Caco-2 (cell line): ENCODE results near the gene CCDC70. TPM values are rescaled to one million over a fixed set of nuclear protein-coding genes. Genes with fewer than 3 reads are reported as not detected.

Source experiments
- BruUV-seq: library from RNA; stranded (reverse); fragments of 400-500 nt; replicated peaks from 2 replicates; lab custom pipeline; 2021; lab: Mats Ljungman, UMichigan
- CTCF ChIA-PET: fragments of 300-600 bp; sonication (Branson Sonifier 250); formaldehyde crosslinking; loops from one replicate; lab custom pipeline; 2022; ENCODE audit warnings: antibody characterized with exemption; lab: Charles Lee
- POLR2A ChIA-PET: fragments of 300-600 bp; sonication (Branson Sonifier 250); formaldehyde crosslinking; loops from one replicate; lab custom pipeline; 2022; ENCODE audit warnings: antibody characterized with exemption; lab: Charles Lee
- DNase-seq, 2 experiments: peaks; one replicate each; pipeline versions ENCODE4 v3.0.0 to v3.0.0-alpha.2; 2020 to 2022
- H3K27me3 ChIP-seq: replicated peaks from 2 replicates; pipeline ENCODE4 v1.6.0; 2011; ENCODE audit warnings: low read length; ENCODE audit not compliant: control insufficient read depth, insufficient read depth
- H3K36me3 ChIP-seq: 2 replicates; pipeline ENCODE4 v1.5.1; 2011; ENCODE audit warnings: low read length; ENCODE audit not compliant: control insufficient read depth, insufficient read depth
- H3K4me1 ChIP-seq: fragments of 250-450 bp; sonication (Bioruptor Pico); 2 replicates; pipeline ENCODE4 v1.5.1; 2020; ENCODE audit warnings: mild to moderate bottlenecking
- H3K4me3 ChIP-seq: 2 replicates; pipeline ENCODE4 v1.5.1; 2011; ENCODE audit warnings: low read depth, mild to moderate bottlenecking, control low read depth, low read length
- H3K9me3 ChIP-seq: fragments of 250-450 bp; sonication (Bioruptor Pico); 2 replicates; pipeline ENCODE4 v1.5.1; 2020; ENCODE audit warnings: mild to moderate bottlenecking, moderate library complexity
- H3K27ac Mint-ChIP-seq: one replicate; pipeline ENCODE4 v1.8.0; 2022; ENCODE audit warnings: mixed read lengths; ENCODE audit not compliant: unreplicated experiment
- H3K27me3 Mint-ChIP-seq: one replicate; pipeline ENCODE4 v1.8.0; 2022; ENCODE audit warnings: mixed read lengths; ENCODE audit not compliant: insufficient read depth, unreplicated experiment
- H3K36me3 Mint-ChIP-seq: one replicate; pipeline ENCODE4 v1.8.0; 2022; ENCODE audit warnings: mild to moderate bottlenecking, mixed read lengths; ENCODE audit not compliant: insufficient read depth, unreplicated experiment
- H3K4me1 Mint-ChIP-seq: one replicate; pipeline ENCODE4 v1.8.0; 2022; ENCODE audit warnings: low read depth, mixed read lengths; ENCODE audit not compliant: unreplicated experiment
- H3K4me3 Mint-ChIP-seq: one replicate; pipeline ENCODE4 v1.8.0; 2022; ENCODE audit warnings: mild to moderate bottlenecking, moderate library complexity, mixed read lengths; ENCODE audit not compliant: unreplicated experiment
- H3K9me3 Mint-ChIP-seq: one replicate; pipeline ENCODE4 v1.8.0; 2022; ENCODE audit warnings: mixed read lengths; ENCODE audit not compliant: unreplicated experiment
- CTCF ChIP-seq, 2 experiments: fragments of 200-600 bp in 1 of 2; IDR thresholded peaks; 1 replicate in 1 of 2; 2 replicates in 1 of 2; pipeline versions ENCODE4 v1.5.1 to v1.8.0; 2011 to 2022; ENCODE audit warnings: antibody characterized with exemption in 1 of 2, control low read depth in 1 of 2, inconsistent platforms in 1 of 2, low read depth in 1 of 2, low read length in 1 of 2, mild to moderate bottlenecking in 1 of 2, moderate library complexity in 1 of 2; ENCODE audit not compliant: insufficient read depth in 1 of 2, severe bottlenecking in 1 of 2, unreplicated experiment in 1 of 2
- intact Hi-C: fragments of 100-400 bp; cut with micrococcal nuclease; formaldehyde crosslinking; loops from one replicate; pipeline ENCODE4 v1.10.0; 2022; ENCODE audit not compliant: unreplicated experiment
- total RNA-seq: library from RNA; stranded (reverse); gene quantifications from 2 replicates; pipeline ENCODE4 v1.2.3, GENCODE V29; 2022

CCDC70 gene
- total RNA-seq, 1 experiment from 2014 or later = not detected

- Histone ChIP-seq H3K4me3 (no peak overlapping the region), H3K4me1 (no peaks in the 10 kb centered on the region), H3K9me3 (no peaks in the 10 kb centered on the region), H3K27me3 (no peaks in the 10 kb centered on the region; the same call in 1 of the 2 replicates), H3K36me3 (no peaks in the 10 kb centered on the region)
- intact Hi-C loops = loop anchor here (1.0 to 5.0 kb wide), 6 partner anchors 17 to 385 kb away; no protein-coding TSS in a partner anchor
- no TSS peak for BruUV-seq
- Mint-ChIP-seq H3K27ac (no peak overlapping the region), H3K4me3 (no peak overlapping the region), H3K4me1 (peaks cover 14% of the 10 kb centered on the region), H3K36me3 (no peaks in the 10 kb centered on the region), H3K27me3 (peaks cover 21% of the 10 kb centered on the region), H3K9me3 (no peaks in the 10 kb centered on the region)
- DNase-seq = no peak
- TF ChIP-seq CTCF (IDR thresholded peaks at IDR 0.05; ENCODE audit: insufficient read depth in 1 of 2, low read depth in 1 of 2, low read length in 1 of 2, severe bottlenecking in 1 of 2, unreplicated experiment in 1 of 2) = no peak
- POLR2A ChIA-PET = interaction anchor here (0.7 kb wide), 1 partner anchor 363 kb away, joined by 3 read pairs; no protein-coding TSS in a partner anchor
- CTCF ChIA-PET = interaction anchor here (0.9 to 1.6 kb wide), 5 partner anchors 18 to 385 kb away, joined by 3 to 11 read pairs (median 3); partner anchors contain the start of gene NEK5
Observed at GRCh38 chr13:51815848-51816247, 45.9 kb upstream of the CCDC70 start.

DNA sequence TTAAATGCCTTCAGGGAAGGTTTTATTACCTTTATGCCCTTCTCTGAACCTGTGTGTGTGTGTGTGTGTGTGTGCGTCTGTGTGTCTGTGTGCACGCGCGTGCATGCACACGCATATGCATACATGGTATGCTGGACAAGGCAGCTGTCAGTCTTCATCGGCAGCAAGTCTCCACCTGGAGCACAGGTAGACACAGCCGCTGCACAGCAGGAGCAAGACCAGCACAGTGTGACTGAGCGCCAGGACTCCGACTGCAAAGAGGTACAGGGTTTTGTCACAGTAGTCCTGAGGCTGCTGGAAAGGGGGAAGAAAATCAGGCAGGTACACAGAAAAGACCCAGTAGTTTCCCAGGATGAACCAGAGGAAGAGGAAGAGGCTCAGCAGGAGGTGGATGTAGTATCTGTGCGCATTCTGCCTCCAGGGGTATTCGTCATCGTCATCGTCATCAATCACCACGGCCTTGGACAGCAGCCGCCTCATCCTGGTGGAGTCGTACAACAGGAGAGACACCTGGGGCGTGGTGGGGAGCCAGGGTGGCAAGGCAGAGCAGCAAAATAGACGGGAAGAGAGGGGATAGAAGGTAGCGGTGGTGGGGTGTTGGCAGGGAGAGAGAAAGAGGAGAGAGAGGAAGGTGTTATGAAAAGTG lies 45.0 kb upstream of the CCDC70 start:
- H3K4me1 ChIP-seq = no peaks in the 10 kb centered on the region
- TF ChIP-seq CTCF (IDR thresholded peaks at IDR 0.05; ENCODE audit: insufficient read depth in 1 of 2, low read depth in 1 of 2, low read length in 1 of 2, severe bottlenecking in 1 of 2, unreplicated experiment in 1 of 2) = no peak
- ChIA-PET POLR2A (interaction anchor here (0.7 kb wide), 1 partner anchor 364 kb away, joined by 3 read pairs; no protein-coding TSS in a partner anchor), CTCF (interaction anchor here (1.6 kb wide), 1 partner anchor 312 kb away, joined by 11 read pairs; the partner anchor contains the start of gene NEK5)
- H3K9me3 ChIP-seq = no peaks in the 10 kb centered on the region
- no peak for DNase-seq
- Mint-ChIP-seq H3K4me3 (no peak overlapping the region), H3K27me3 (peaks cover 24% of the 10 kb centered on the region), H3K27ac (no peak overlapping the region), H3K36me3 (no peaks in the 10 kb centered on the region), H3K9me3 (no peaks in the 10 kb centered on the region), H3K4me1 (peaks cover 14% of the 10 kb centered on the region)
- no peak overlapping the region for H3K4me3 ChIP-seq
- no peaks in the 10 kb centered on the region for H3K36me3 ChIP-seq
- BruUV-seq = no TSS peak
- no peaks in the 10 kb centered on the region; the same call in 1 of the 2 replicates for H3K27me3 ChIP-seq
- intact Hi-C loops = loop anchor here (5.0 kb wide), 1 partner anchor 116 kb away; no protein-coding TSS in a partner anchor

DNA sequence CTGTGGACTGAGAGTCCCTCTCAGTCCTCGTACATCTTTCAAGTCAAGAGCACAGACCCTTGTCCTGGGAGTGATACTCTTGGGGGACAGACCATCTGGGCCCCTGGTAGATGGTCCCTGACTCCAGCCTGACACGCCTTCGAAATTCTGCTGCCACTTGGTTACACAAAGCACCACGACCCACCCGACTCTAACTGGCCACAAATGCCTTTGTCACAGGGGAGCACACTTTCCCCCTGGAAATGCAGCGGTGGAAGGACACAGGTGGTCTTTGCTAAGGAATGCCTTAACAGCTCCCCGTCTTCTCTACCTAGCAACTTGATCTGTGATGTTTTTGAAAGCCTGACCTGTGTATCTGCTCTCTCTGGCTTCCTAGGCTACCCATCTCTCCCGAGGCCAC lies 44.1 kb upstream of the CCDC70 start:
- ChIA-PET POLR2A (no interaction called here), CTCF (no interaction called here)
- H3K27me3 ChIP-seq = no peaks in the 10 kb centered on the region; the same call in 1 of the 2 replicates
- H3K4me3 Mint-ChIP-seq = no peak overlapping the region
- BruUV-seq = no TSS peak
- TF ChIP-seq CTCF (IDR thresholded peaks at IDR 0.05; ENCODE audit: insufficient read depth in 1 of 2, low read depth in 1 of 2, low read length in 1 of 2, severe bottlenecking in 1 of 2, unreplicated experiment in 1 of 2) = no peak
- no peaks in the 10 kb centered on the region for H3K4me1 ChIP-seq
- H3K4me1 Mint-ChIP-seq = peaks cover 14% of the 10 kb centered on the region
- H3K36me3 ChIP-seq = no peaks in the 10 kb centered on the region
- no peaks in the 10 kb centered on the region for H3K9me3 Mint-ChIP-seq
- H3K27me3 Mint-ChIP-seq = peaks cover 24% of the 10 kb centered on the region
- H3K9me3 ChIP-seq = no peaks in the 10 kb centered on the region
- H3K27ac Mint-ChIP-seq = no peak overlapping the region
- intact Hi-C loops = loop anchor here (5.0 kb wide), 1 partner anchor 115 kb away; no protein-coding TSS in a partner anchor
- no peaks in the 10 kb centered on the region for H3K36me3 Mint-ChIP-seq
- DNase-seq = no peak
- no peak overlapping the region for H3K4me3 ChIP-seq
